ENCODE data around the gene GLI3. TPM values are rescaled to one million over a fixed set of nuclear protein-coding genes. Genes with fewer than 3 reads are reported as not detected.

The GLI3 gene
- total RNA-seq, 1 experiment from 2014 or later = 45.0 TPM

- Histone ChIP-seq H2BK12ac (ENCODE audit: insufficient read length, low read depth, low read length) (no peak overlapping the region), H4K5ac (ENCODE audit: insufficient read length, low read depth, low read length) (no peak overlapping the region), H2BK5ac (ENCODE audit: insufficient read length, low read length) (no peak overlapping the region), H3K79me1 (ENCODE audit: insufficient read depth, low read depth, low read length, poor library complexity, severe bottlenecking) (no peaks in the 10 kb centered on the region), H3T11ph (ENCODE audit: low read length) (no peak overlapping the region), H2AK5ac (ENCODE audit: insufficient read length, low read length) (no peak overlapping the region), H4K20me1 (ENCODE audit: control insufficient read depth, insufficient read depth, insufficient read length) (no peaks in the 10 kb centered on the region), H2AFZ (ENCODE audit: low read length) (no peak overlapping the region), H3K4me1 (ENCODE audit: insufficient read depth, low read length) (peaks cover 11% of the 10 kb centered on the region; the same call in 1 of the 2 replicates), H3K56ac (ENCODE audit: insufficient read length, low read depth, low read length) (no peak overlapping the region), H3K23ac (ENCODE audit: insufficient read length, low read depth, low read length) (no peak overlapping the region), H4K8ac (replicated peaks; ENCODE audit: insufficient read length, low read depth, low read length) (no peak overlapping the region), H3K14ac (ENCODE audit: insufficient read depth, low read length) (no peak overlapping the region), H3K4me2 (ENCODE audit: insufficient read depth, insufficient read length, low read length) (no peak overlapping the region), H4K91ac (ENCODE audit: insufficient read length, low read depth, low read length) (no peak overlapping the region), H3K4ac (ENCODE audit: low read depth, low read length) (no peak overlapping the region), H3K23me2 (ENCODE audit: insufficient read length, low read depth, low read length, poor library complexity, severe bottlenecking) (no peaks in the 10 kb centered on the region), H3K9ac (ENCODE audit: extremely low read depth, insufficient read length, low read length) (no peak overlapping the region), H3K27me3 (ENCODE audit: insufficient read depth, low read length) (no peaks in the 10 kb centered on the region; the same call in 1 of the 2 replicates), H3K79me2 (ENCODE audit: insufficient read depth, low read length) (no peaks in the 10 kb centered on the region), H3K27ac (ENCODE audit: insufficient read length, low read depth, low read length) (no peak overlapping the region), H2BK20ac (ENCODE audit: low read depth, low read length, poor library complexity, severe bottlenecking) (no peak overlapping the region), H2BK15ac (ENCODE audit: low read depth, low read length) (no peak overlapping the region), H3K18ac (ENCODE audit: insufficient read length, low read depth, low read length) (no peak overlapping the region), H3K9me3 (ENCODE audit: control insufficient read depth, low read depth, low read length) (no peaks in the 10 kb centered on the region), H2BK120ac (ENCODE audit: low read depth, low read length, poor library complexity, severe bottlenecking) (no peak overlapping the region)
- TF ChIP-seq CTCF (conservative IDR thresholded peaks at IDR 0.05) = no peak
- Mint-ChIP-seq H3K4me1 (peaks cover 47 to 50% of the 10 kb centered on the region in 2 experiments), H3K36me3 (ENCODE audit: insufficient read depth in 1 of 3, low read depth in 3 of 3) (no peaks in the 10 kb centered on the region), H3K27ac (peak overlapping the region; percentile 31 to 93 (median 86)), H3K4me3 (peak overlapping the region; percentile 6 to 24; a peak in 4 of 5 replicates), H3K9me3 (no peaks in the 10 kb centered on the region), H3K27me3 (ENCODE audit: low read depth) (no peaks in the 10 kb centered on the region; the same call in 1 of the 2 replicates)
- WGBS (ENCODE audit: extremely low coverage, insufficient read length, low lambda C conversion rate) = no CpG with 5 or more reads among the region's 7 CpGs
- no peak for DNase-seq
These were observed 171.1 kb downstream of the GLI3 start for GRCh38 chr7:42065942-42066341.
